Naive thymus-derived CD8-positive, alpha-beta T cell (primary cell): ENCODE results near the gene MAPT. TPM values are rescaled to one million over a fixed set of nuclear protein-coding genes. Genes with fewer than 3 reads are reported as not detected.

Source experiments
- ATAC-seq, 2 donors: fragments of 150-1000 bp; cut with Tn5 transposase in 1 of 2; sonication (Bioruptor Pico), chemical (Tn5 transposase) in 1 of 2; 1 replicate in 1 of 2; 2 replicates in 1 of 2; pipeline ENCODE4 v1.10.0; 2021; ENCODE audit warnings: mild to moderate bottlenecking in 2 of 2, moderate library complexity in 2 of 2
- POLR2A ChIA-PET: fragments of 350-600 bp; sonication (Branson Sonifier 250); formaldehyde crosslinking; loops from one replicate; lab custom pipeline; 2021; ENCODE audit warnings: antibody characterized with exemption; lab: Charles Lee
- DNase-seq, 10 donors: peaks; one replicate each; pipeline versions ENCODE4 v3.0.0 to v3.0.0-alpha.2; 2020 to 2022
- H3K27ac Mint-ChIP-seq, 10 donors: one replicate each; pipeline ENCODE4 v1.8.0; 2020 to 2022; ENCODE audit warnings: mild to moderate bottlenecking in 10 of 10, mixed read lengths in 10 of 10, moderate library complexity in 4 of 10, inconsistent platforms in 1 of 10
- H3K27me3 Mint-ChIP-seq, 5 donors: one replicate each; pipeline ENCODE4 v1.8.0; 2021 to 2022; ENCODE audit warnings: mixed read lengths in 5 of 5
- H3K36me3 Mint-ChIP-seq, 3 donors: one replicate each; pipeline ENCODE4 v1.8.0; 2020 to 2022; ENCODE audit warnings: mixed read lengths in 3 of 3, mild to moderate bottlenecking in 2 of 3, inconsistent platforms in 1 of 3
- H3K4me1 Mint-ChIP-seq, 4 donors: one replicate each; pipeline ENCODE4 v1.8.0; 2021 to 2022; ENCODE audit warnings: mixed read lengths in 4 of 4
- H3K4me3 Mint-ChIP-seq, 10 donors: one replicate each; pipeline ENCODE4 v1.8.0; 2020 to 2022; ENCODE audit warnings: mild to moderate bottlenecking in 10 of 10, mixed read lengths in 10 of 10, moderate library complexity in 6 of 10, inconsistent platforms in 1 of 10
- H3K9me3 Mint-ChIP-seq, 9 donors: one replicate each; pipeline ENCODE4 v1.8.0; 2020 to 2022; ENCODE audit warnings: mixed read lengths in 9 of 9, mild to moderate bottlenecking in 3 of 9, inconsistent platforms in 1 of 9, moderate library complexity in 1 of 9
- polyA plus RNA-seq, 3 donors: library from polyadenylated mRNA; unstranded; fragments of 300-500 nt; fragmentation: Illumina TruSeq; gene quantifications; one replicate each; pipeline ENCODE4 v1.2.3, GENCODE V29; 2021
- total RNA-seq, 8 experiments: library from RNA in 2 of 8; stranded (reverse) in 2 of 8; gene quantifications; one replicate each; pipeline ENCODE4 v1.2.3 and lab custom pipeline; 2021 to 2026

The MAPT gene
- total and polyA plus RNA-seq, 5 experiments from 2014 or later: 0.14 to 0.86 (median 0.33) TPM

DNA sequence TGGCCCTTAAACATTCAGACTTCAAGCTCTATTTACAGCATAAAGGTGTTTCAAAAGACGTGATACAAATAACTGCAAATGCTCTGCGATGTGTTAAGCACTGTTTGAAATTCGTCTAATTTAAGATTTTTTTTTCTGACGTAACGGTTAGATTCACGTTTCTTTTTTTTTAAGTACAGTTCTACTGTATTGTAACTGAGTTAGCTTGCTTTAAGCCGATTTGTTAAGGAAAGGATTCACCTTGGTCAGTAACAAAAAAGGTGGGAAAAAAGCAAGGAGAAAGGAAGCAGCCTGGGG, 681 bp upstream of the MAPT start:
- peak overlapping the region; percentile 78 to 92 (median 90) for H3K4me3 Mint-ChIP-seq
- peak overlapping the region in 4 of 10 donors; percentile 22 to 92 (median 54) for H3K27ac Mint-ChIP-seq

GRCh38 chr17:45895304-45895968, 1.1 kb downstream of the MAPT start:
- H3K4me3 Mint-ChIP-seq: peak overlapping the region; percentile 81 to 93 (median 88)
- H3K27me3 Mint-ChIP-seq: peaks cover 20 to 34% (median 28%) of the 10 kb centered on the region in 5 donors
- H3K36me3 Mint-ChIP-seq: no peaks in the 10 kb centered on the region
- DNase-seq (peak in 7 of 10 donors; percentile 20 to 38 (median 35)), ATAC-seq (peak; percentile 31 to 48)
- H3K27ac Mint-ChIP-seq: peak overlapping the region in 4 of 10 donors; percentile 38 to 76 (median 50)
- H3K4me1 Mint-ChIP-seq: peaks cover 4 to 31% (median 20%) of the 10 kb centered on the region in 4 donors
- POLR2A ChIA-PET: no interaction called here
- no peaks in the 10 kb centered on the region for H3K9me3 Mint-ChIP-seq

More for the DNA sequence above, 681 bp upstream of the MAPT start:
- Mint-ChIP-seq H3K36me3 (no peaks in the 10 kb centered on the region), H3K4me1 (peaks cover 4 to 31% (median 20%) of the 10 kb centered on the region in 4 donors), H3K27me3 (peaks cover 10 to 16% (median 15%) of the 10 kb centered on the region in 5 donors), H3K9me3 (no peaks in the 10 kb centered on the region)
- POLR2A ChIA-PET: interaction anchor here (0.6 kb wide), 1 partner anchor 19 kb away, joined by 3 read pairs; no protein-coding TSS in a partner anchor
- DNase-seq: no peak
- ATAC-seq: no peak

GRCh38 chr17:45895969-45896785, 1.8 kb downstream of the MAPT start:
- ATAC-seq (no peak), DNase-seq (no peak)
- Mint-ChIP-seq H3K36me3 (no peaks in the 10 kb centered on the region), H3K4me1 (peaks cover 4 to 31% (median 20%) of the 10 kb centered on the region in 4 donors), H3K4me3 (peak overlapping the region; percentile 80 to 93 (median 84)), H3K9me3 (no peaks in the 10 kb centered on the region), H3K27me3 (peaks cover 25 to 41% (median 34%) of the 10 kb centered on the region in 5 donors), H3K27ac (peak overlapping the region in 4 of 10 donors; percentile 18 to 41 (median 38))
- POLR2A ChIA-PET: no interaction called here

DNA sequence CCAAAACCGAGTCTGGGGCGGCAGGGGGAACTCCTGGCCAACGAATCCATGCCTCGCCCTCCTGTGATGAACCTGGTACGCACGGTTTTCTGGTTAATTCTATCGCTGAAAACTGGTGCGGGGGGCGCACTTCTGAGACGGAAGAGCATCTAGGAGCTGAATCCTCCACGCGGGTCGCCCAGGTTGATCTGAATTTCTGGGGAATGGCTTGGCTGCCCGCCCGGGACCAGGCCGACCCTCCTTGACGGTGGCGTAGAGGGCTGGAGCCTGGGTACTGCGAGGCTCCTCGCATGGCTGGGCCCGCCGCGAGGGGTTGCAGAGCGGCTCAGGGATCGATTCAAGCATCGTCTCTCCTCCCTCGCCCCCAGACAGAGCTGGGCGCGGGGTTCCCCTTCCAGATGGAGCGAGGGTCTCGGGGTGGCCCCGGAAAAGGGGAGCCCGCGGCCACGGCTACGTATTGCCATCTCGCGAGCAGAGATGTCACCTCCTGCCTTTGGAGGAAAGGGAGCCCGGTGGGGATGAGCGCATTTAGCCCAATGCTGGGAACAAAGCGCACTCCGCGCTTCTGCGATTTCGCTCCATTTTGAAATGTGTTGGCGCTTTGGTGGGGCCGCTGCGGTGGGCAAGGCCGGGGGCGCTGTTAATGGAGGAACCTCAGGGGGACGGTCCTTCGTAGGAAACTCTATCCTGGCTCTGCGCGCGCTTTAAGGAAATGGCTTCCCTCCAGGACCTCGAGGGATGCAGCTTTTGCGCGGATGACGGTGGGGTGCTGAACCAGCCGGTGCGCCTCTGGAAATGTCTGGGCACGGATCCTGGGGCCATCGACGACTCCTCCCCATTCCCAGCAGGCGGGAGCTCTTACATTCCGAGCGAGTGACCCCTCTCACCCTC, 2.7 kb downstream of the MAPT start:
- Mint-ChIP-seq H3K9me3 (no peaks in the 10 kb centered on the region), H3K27ac (no peak overlapping the region), H3K4me3 (peak overlapping the region; percentile 39 to 90 (median 57)), H3K4me1 (peaks cover 4 to 31% (median 20%) of the 10 kb centered on the region in 4 donors), H3K27me3 (peaks cover 27 to 50% (median 43%) of the 10 kb centered on the region in 5 donors), H3K36me3 (no peaks in the 10 kb centered on the region)
- no peak for ATAC-seq
- POLR2A ChIA-PET: no interaction called here
- no peak for DNase-seq

GRCh38 chr17:45900136-45900535, 5.8 kb downstream of the MAPT start:
- Mint-ChIP-seq H3K27me3 (peaks cover 33 to 61% (median 52%) of the 10 kb centered on the region in 5 donors), H3K9me3 (no peaks in the 10 kb centered on the region), H3K36me3 (no peaks in the 10 kb centered on the region), H3K4me1 (peaks cover 4 to 24% (median 14%) of the 10 kb centered on the region in 4 donors), H3K27ac (no peak overlapping the region), H3K4me3 (no peak overlapping the region)
- DNase-seq (no peak), ATAC-seq (no peak)
- POLR2A ChIA-PET: no interaction called here

GRCh38 chr17:45900723-45901415, 6.5 kb downstream of the MAPT start:
- ATAC-seq (no peak), DNase-seq (no peak)
- H3K4me1 Mint-ChIP-seq: peaks cover 4 to 19% (median 12%) of the 10 kb centered on the region in 4 donors
- no peaks in the 10 kb centered on the region for H3K36me3 Mint-ChIP-seq
- no peak overlapping the region for H3K4me3 Mint-ChIP-seq
- POLR2A ChIA-PET: no interaction called here
- peaks cover 33 to 66% (median 52%) of the 10 kb centered on the region in 5 donors for H3K27me3 Mint-ChIP-seq
- no peaks in the 10 kb centered on the region for H3K9me3 Mint-ChIP-seq
- peak overlapping the region in 1 of 10 donors; percentile 54 for H3K27ac Mint-ChIP-seq

- H3K4me3 Mint-ChIP-seq: no peak overlapping the region
- no peaks in the 10 kb centered on the region for H3K9me3 Mint-ChIP-seq
- POLR2A ChIA-PET: no interaction called here
- DNase-seq (no peak), ATAC-seq (no peak)
- H3K4me1 Mint-ChIP-seq: peaks cover 5 to 15% (median 11%) of the 10 kb centered on the region in 4 donors
- H3K27ac Mint-ChIP-seq: no peak overlapping the region
- H3K27me3 Mint-ChIP-seq: peaks cover 34 to 78% (median 58%) of the 10 kb centered on the region in 5 donors
- H3K36me3 Mint-ChIP-seq: no peaks in the 10 kb centered on the region
Measured at GRCh38 chr17:45902892-45903346, 8.6 kb downstream of the MAPT start.

DNA sequence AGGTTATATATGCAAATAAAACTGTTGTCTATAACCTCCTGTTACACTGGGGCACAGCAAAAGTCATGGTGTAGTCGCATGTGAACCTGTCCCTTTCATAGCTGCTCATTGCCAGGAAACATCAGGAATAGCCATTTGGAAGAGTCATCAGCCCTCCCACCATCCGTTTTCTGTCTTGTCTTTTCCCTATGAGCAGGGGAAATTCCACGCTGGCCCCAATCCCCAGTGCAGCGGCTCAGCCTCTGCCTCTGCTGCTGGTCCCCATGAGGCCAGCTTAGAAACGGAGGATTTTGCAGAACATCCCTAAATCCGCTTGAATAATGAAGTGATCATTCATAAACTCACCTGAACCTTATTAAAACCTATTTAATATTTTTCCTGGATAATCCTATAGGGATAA, 10.5 kb downstream of the MAPT start:
- Mint-ChIP-seq H3K27me3 (peaks cover 21 to 62% (median 40%) of the 10 kb centered on the region in 5 donors), H3K4me1 (peaks cover 5 to 12% (median 8%) of the 10 kb centered on the region in 4 donors), H3K9me3 (no peaks in the 10 kb centered on the region), H3K27ac (no peak overlapping the region), H3K4me3 (no peak overlapping the region), H3K36me3 (no peaks in the 10 kb centered on the region)
- POLR2A ChIA-PET: no interaction called here
- ATAC-seq (no peak), DNase-seq (no peak)

- DNase-seq: no peak
- H3K27ac Mint-ChIP-seq: no peak overlapping the region
- H3K27me3 Mint-ChIP-seq: peaks cover 15 to 54% (median 35%) of the 10 kb centered on the region in 5 donors
Measured at GRCh38 chr17:45905814-45906213, 11.5 kb downstream of the MAPT start.

GRCh38 chr17:45906237-45906636, 11.9 kb downstream of the MAPT start:
- ATAC-seq (no peak), DNase-seq (no peak)
- POLR2A ChIA-PET: no interaction called here
- H3K4me1 Mint-ChIP-seq: peaks cover 5 to 12% (median 8%) of the 10 kb centered on the region in 4 donors
- H3K9me3 Mint-ChIP-seq: peaks cover 0 to 4% (median 0%) of the 10 kb centered on the region in 9 donors
- H3K4me3 Mint-ChIP-seq: no peak overlapping the region
- no peaks in the 10 kb centered on the region for H3K36me3 Mint-ChIP-seq
- H3K27me3 Mint-ChIP-seq: peaks cover 12 to 50% (median 33%) of the 10 kb centered on the region in 5 donors
- no peak overlapping the region for H3K27ac Mint-ChIP-seq

More at GRCh38 chr17:45905814-45906213, 11.5 kb downstream of the MAPT start:
- no peak for ATAC-seq
- Mint-ChIP-seq H3K4me1 (peaks cover 5 to 12% (median 8%) of the 10 kb centered on the region in 4 donors), H3K4me3 (no peak overlapping the region), H3K36me3 (no peaks in the 10 kb centered on the region), H3K9me3 (no peaks in the 10 kb centered on the region)
- POLR2A ChIA-PET: no interaction called here

GRCh38 chr17:45906927-45907622, 12.7 kb downstream of the MAPT start:
- Mint-ChIP-seq H3K4me1 (peaks cover 5 to 12% (median 8%) of the 10 kb centered on the region in 4 donors), H3K36me3 (peaks cover 0 to 3% (median 0%) of the 10 kb centered on the region in 3 donors), H3K4me3 (peak overlapping the region in 4 of 10 donors; percentile 14 to 58 (median 44)), H3K9me3 (peaks cover 0 to 8% (median 1%) of the 10 kb centered on the region in 9 donors), H3K27ac (peak overlapping the region in 1 of 10 donors; percentile 48), H3K27me3 (peaks cover 10 to 41% (median 26%) of the 10 kb centered on the region in 5 donors)
- ATAC-seq (no peak), DNase-seq (no peak)
- POLR2A ChIA-PET: no interaction called here
